Stimulated activated CD8-positive, alpha-beta memory T cell treated with anti-CD3 and anti-CD28 coated beads, Interleukin-2, amount 100 ng/mL, for 48 hours (primary cell): ENCODE data around the gene ITIH5.
"Not testable (repeated sequence)": the region's sequence is repeated elsewhere in the genome, so short reads cannot be mapped to it uniquely, and the experiment has no call there.

ENCODE experiments used
- DNase-seq, 2 donors: peaks; one replicate each; pipeline ENCODE4 v3.0.0-alpha.2; 2020; ENCODE audit warnings: low read depth in 2 of 2

ITIH5 gene

GRCh38 chr10:7666253-7667023, at the start of gene ITIH5:
TSS of gene ITIH5 (minus strand) at chr10:7666966. CDS start at chr10:7666892, 74 bp downstream.
- DNase-seq, result no peak

- no peak for DNase-seq
Measured at GRCh38 chr10:7715515-7715914, 48.7 kb upstream of the ITIH5 start.

- not testable (repeated sequence) for DNase-seq
Measured at GRCh38 chr10:7711075-7711474, 44.3 kb upstream of the ITIH5 start.

GRCh38 chr10:7710446-7710845, 43.7 kb upstream of the ITIH5 start:
- no peak for DNase-seq

- DNase-seq, result no peak
Measured at GRCh38 chr10:7708832-7709231, 42.1 kb upstream of the ITIH5 start.

GRCh38 chr10:7707858-7708622, 41.3 kb upstream of the ITIH5 start:
- no peak for DNase-seq

- no peak for DNase-seq
Measured at GRCh38 chr10:7707102-7707501, 40.3 kb upstream of the ITIH5 start.

- DNase-seq, result no peak
Measured at GRCh38 chr10:7706534-7707073, 39.8 kb upstream of the ITIH5 start.

GRCh38 chr10:7705341-7705740, 38.6 kb upstream of the ITIH5 start:
- no peak for DNase-seq

- no peak for DNase-seq
Measured at GRCh38 chr10:7704071-7705016, 37.6 kb upstream of the ITIH5 start.

GRCh38 chr10:7703140-7703539, 36.4 kb upstream of the ITIH5 start, which contains the start of gene ITIH2:
TSS of gene ITIH2 (plus strand) at chr10:7703316. CDS start at chr10:7703435, 119 bp downstream.
- DNase-seq, result no peak

- no peak for DNase-seq
Measured at GRCh38 chr10:7702288-7702812, 35.6 kb upstream of the ITIH5 start.

- no peak for DNase-seq
Measured at GRCh38 chr10:7701158-7701742, 34.5 kb upstream of the ITIH5 start.

GRCh38 chr10:7700577-7701125, 33.9 kb upstream of the ITIH5 start:
- no peak for DNase-seq

- DNase-seq, result no peak
Measured at GRCh38 chr10:7697426-7697825, 30.7 kb upstream of the ITIH5 start.

- DNase-seq, result no peak
Measured at GRCh38 chr10:7696545-7696944, 29.8 kb upstream of the ITIH5 start.

- not testable (repeated sequence) for DNase-seq
Measured at GRCh38 chr10:7693194-7693593, 26.4 kb upstream of the ITIH5 start.

- DNase-seq, result not testable (repeated sequence)
Measured at GRCh38 chr10:7692368-7692767, 25.6 kb upstream of the ITIH5 start.

GRCh38 chr10:7690885-7691597, 24.3 kb upstream of the ITIH5 start:
- DNase-seq, result not testable (repeated sequence)

GRCh38 chr10:7689591-7689990, 22.8 kb upstream of the ITIH5 start:
- DNase-seq, result no peak
